ENCODE data around the gene ETFB.

DNA sequence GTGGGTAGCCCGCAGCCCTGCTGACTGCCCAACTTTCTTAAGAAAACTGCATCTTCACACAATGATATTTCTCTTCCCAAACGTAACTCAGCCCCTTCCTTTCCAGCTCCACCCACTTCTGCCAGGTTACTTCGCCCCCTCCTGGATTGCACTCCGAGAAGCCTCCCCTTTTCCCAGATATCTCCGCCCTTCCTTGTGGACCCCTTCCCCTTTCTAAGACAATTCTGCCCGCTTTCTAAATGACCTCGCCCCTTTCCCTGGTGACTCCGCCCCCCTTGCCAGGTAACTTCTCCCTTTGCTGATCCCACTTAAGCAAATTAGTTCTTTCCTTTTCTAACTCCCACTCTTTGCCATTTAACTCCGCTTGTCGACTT, 26.9 kb downstream of the ETFB start:
- no peak for TF ChIP-seq EZH2 (IDR thresholded peaks at IDR 0.05; ENCODE audit: insufficient read depth, poor library complexity, severe bottlenecking)
- TF ChIP-seq EZH2phosphoT487 (IDR thresholded peaks at IDR 0.05; ENCODE audit: insufficient read depth, low read depth) = no peak

All from GM23248 (cell line).